Activated CD4-positive, alpha-beta T cell treated with anti-CD3 and anti-CD28 coated beads, Interleukin-2, amount 50 U/mL, for 4 hours (primary cell): ENCODE data around the gene PDXP.
A peak's percentile ranks its signal among the peaks of the same experiment; 100 is the strongest.
"Not testable (repeated sequence)": the region's sequence is repeated elsewhere in the genome, so short reads cannot be mapped to it uniquely, and the experiment has no call there.

Experiments used
- DNase-seq, 2 experiments: peaks; one replicate each; pipeline ENCODE4 v3.0.0-alpha.2; 2020

The PDXP gene

GRCh38 chr22:37658133-37659065, at the start of gene PDXP:
PDXP (plus strand) TSS chr22:37658723; CDS start chr22:37658783, 60 bp downstream.
- DNase-seq, result peak; percentile 97 to 98

- DNase-seq, result no peak
Measured at GRCh38 chr22:37609240-37610152, 49.0 kb upstream of the PDXP start.

DNA sequence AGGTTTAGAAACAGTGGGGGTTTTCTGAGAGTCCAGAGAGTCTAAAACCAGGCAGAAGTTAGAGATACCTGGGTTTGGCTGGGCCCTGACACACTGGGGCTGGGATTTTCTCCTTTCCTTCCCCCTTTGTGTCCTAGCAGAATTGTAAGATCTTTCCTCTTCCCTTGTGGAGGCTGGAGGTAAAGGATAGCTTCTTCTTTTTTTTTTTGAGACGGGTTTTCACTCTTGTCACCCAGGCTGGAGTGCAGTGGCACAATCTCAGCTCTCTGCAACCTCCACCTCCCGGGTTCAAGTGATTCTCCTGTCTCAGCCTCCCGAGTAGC, 48.4 kb upstream of the PDXP start:
- DNase-seq, result not testable (repeated sequence)

DNA sequence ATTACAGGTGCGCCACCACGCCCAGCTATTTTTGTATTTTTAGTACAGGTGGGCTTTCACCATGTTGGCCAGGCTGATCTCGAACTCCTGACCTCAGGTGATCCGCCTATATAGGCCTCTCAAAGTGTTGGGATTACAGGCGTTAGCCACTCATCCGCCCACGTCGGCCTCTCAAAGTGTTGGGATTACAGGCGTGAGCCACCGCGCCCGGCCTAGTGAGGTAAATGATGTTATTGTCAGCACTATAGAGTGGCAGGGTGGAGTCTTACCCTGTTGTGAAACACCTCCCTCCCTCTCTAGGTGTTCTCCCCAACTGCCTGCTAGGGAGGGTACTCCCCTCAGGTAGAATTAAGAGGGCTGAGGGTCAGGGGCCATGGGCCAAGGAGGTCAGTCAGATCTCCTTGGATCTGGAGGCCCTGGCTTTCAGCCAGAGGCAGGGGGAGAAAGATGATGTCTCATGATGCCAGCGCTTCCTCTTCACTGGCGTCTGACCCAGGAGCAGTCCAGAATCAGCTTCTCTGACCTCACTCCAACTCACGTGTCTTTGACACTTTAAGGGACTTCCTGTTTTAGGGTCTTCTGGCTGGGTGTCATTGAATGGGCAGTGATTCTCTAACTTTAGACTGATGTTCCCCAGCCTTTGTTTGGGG, 47.9 kb upstream of the PDXP start:
- no peak for DNase-seq

DNA sequence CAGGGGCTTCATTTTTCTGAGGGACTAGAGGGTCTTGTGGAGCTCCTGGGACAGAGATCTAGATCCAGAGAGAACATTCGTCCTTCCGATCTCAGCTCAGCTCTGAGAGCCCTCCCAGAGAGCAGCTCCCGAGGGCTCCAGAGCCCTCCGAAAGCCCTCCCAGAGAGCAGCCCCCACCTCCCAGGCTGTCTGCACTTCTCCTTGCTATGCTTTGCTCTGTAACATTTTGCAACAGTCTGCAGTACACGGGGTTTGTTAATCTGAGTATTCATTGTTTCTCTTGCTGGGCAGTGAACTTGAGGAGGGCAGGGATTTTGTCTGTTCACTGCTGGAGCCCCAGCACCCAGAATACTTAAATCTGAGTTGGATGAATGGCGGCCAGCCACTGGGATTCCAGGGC, 47.3 kb upstream of the PDXP start:
- no peak for DNase-seq

DNA sequence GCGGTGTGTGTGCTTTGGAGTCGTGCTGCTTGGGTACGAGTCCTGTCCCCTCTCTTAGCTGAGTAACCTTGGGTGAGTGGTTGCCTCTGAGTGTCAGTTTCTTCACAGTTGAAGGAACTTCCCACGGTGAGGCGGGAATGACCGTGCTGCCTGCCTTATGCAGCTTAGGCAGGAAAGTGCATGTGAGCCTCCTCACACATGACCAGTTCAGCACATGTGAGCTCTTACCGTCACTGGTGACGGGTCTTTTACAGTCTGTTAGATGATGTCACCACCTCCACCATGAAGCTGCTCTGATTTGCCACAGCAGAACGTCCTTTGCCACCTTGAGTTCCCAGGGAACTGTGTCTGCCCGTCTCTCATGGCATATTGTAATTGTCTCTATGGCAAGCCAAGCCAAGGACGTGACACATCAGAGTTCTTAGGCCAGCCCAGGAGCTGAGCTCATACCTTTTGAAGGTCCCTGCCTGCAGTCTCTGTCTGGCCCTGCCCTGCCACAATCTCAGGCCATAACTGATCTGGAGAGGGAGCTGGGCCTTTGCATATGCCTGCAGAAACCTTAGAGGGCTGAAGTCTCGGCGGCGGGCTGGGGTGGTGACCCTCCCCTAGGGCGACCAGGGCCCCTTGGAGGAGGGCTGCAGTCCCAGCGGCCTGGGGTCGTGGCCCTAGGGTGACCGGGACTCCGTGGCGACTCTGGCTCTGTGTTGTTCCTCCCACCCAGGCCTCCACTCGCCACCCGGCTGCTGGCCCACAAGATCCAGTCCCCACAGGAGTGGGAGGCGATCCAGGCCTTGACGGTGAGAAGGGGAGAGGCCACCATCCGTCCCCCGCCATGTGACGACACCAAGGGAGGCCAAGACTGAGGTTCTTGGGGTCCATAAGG, 42.1 kb upstream of the PDXP start:
- no peak for DNase-seq

- DNase-seq, result no peak
Measured at GRCh38 chr22:37617431-37617830, 41.1 kb upstream of the PDXP start.

DNA sequence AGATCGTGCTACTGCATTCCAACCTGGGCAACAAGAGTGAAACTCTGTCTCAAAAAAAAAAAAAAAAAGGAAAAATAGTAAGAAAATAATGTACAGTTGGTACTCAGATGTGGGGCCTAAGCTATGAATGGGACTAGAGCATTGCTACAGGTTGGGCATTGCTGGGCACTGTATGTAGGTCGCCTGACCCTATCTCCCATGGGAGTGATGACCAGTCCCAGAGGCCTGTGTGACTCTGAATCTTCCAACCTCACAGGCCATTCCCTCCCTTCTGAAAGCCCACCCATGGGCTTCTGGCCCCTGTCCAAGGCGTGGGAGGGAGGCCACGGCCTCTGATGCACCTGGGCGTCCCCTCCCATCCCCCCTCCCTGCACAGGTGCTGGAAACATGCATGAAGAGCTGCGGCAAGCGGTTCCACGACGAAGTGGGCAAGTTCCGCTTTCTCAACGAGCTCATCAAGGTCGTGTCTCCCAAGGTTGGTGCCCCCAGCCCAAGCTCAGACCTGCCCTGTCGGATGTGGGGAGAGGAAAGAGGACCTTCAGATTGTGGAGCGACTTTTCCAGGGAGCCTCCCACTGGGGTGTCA, 40.4 kb upstream of the PDXP start:
- no peak for DNase-seq

DNA sequence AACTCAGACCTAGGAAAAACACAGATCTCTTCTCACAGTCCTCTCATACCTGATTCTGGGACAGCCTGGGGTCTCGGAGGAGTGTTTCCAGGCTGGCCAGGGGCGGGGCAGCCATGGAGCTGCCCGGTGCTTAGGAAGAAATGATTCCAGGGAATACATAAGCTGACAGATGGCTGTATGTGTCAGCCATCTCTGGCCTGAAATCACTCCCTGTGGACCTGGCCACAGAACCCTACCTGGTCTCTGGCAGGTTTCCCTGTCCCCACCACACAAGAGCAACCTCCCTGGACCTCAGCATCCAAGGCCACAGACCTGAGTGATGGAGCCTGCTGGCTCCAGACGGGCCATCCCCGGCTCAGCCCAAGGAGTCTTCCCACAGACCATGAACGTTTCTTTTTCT, 39.8 kb upstream of the PDXP start:
- DNase-seq, result no peak

- no peak for DNase-seq
Measured at GRCh38 chr22:37619991-37620390, 38.5 kb upstream of the PDXP start.

DNA sequence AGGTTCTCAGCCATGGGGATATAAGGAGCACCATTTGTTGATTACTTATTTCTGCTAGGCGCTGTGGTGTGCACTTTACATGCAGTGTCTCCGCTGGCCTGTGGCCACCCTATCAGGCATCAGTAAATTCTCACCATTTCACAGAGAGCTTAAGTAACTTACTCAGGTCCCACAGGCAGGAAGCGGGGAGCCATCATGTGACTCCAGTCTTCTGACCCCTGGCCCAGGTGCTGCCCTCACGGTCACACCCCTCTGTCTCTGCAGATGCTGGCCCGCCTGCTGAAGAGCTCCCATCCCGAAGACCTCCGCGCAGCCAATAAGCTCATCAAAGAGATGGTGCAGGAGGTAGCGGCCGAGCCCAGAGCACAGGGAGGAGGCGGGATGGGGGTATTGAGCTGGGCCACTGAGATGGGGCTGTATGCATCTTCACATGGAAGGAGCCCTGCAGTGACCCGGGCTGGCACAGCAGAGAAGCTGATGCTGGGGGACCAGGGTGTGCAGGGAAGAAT, 37.1 kb upstream of the PDXP start:
- DNase-seq, result no peak

GRCh38 chr22:37623075-37624016, 35.2 kb upstream of the PDXP start:
- peak; percentile 70 to 73 for DNase-seq

GRCh38 chr22:37624017-37624365, 34.5 kb upstream of the PDXP start:
- no peak for DNase-seq

GRCh38 chr22:37624876-37625275, 33.6 kb upstream of the PDXP start:
- no peak for DNase-seq

- DNase-seq, result no peak
Measured at GRCh38 chr22:37625737-37626136, 32.8 kb upstream of the PDXP start.

DNA sequence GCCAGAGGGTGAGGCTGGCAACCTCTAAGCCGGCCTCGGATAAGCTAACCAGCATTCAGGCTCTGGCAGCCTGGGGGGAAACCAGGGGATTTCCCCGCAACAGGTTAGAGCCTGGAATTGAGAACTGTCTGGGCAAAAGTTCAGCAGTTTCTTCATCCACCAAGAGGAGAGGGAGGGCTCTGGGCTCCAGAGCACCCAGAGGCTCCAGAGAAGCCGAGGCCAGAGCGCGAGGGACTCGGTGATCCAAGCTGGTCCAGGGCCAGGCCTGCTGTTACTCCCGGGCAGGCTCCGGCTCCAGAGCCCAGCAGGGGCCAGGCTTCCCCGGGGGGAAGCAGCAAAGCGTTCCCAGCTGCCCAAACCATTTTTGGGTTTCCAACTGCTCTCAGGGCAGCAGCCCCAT, 32.4 kb upstream of the PDXP start:
- DNase-seq, result no peak

DNA sequence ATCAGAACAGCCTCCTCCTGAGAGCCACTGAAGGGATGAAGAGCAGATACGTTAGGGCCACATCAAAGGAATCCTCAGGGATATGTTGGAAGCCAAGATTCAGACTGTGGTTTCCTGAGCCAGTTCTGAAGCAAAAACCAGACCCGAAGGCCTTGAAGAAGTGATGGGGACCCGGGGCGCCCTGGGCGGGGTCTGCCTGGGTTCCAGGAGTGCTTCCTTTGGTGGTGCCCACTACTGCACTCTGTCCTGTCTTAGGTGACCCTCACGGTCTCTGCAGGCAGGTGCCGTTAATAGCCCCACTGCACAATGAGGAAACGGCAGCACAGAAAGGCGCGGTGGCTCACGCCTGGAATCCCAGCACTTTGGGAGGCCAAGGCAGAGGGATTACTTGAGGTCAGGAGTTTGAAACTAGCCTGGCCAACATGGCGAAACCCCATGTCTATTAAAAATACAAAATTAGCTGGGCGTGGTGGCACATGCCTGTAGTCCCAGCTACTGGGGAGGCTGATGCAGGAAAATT, 31.9 kb upstream of the PDXP start:
- no peak for DNase-seq

DNA sequence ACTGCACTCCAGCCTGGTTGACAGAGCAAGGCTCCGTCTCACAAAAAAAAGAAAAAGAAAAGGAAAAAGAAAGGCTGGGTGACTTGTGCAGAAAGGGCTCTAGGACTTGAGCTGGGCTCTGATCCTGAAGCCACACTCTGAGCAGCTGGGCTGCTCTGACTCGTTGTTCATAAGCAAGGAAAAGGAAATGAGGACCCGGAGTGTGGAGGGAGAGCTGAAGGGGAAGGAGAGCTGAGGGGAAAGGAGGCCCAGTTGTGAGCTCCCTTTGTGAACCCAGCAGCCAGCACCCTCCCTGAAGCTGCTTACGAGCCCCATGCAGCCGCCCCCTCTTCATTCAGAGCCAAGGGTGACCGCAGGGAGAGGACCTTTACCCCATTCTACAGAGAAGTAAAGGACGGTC, 31.4 kb upstream of the PDXP start:
- no peak for DNase-seq

- peak; percentile 35 to 36 for DNase-seq
Measured at GRCh38 chr22:37627545-37627944, 31.0 kb upstream of the PDXP start.

GRCh38 chr22:37628830-37629229, 29.7 kb upstream of the PDXP start:
- no peak for DNase-seq
